ENCODE measurements around the gene SEC14L6. TPM values are rescaled to one million over a fixed set of nuclear protein-coding genes. Genes with fewer than 3 reads are reported as not detected.

Gene SEC14L6
- total RNA-seq, 1 experiment from 2014 or later = 1.1 TPM

DNA sequence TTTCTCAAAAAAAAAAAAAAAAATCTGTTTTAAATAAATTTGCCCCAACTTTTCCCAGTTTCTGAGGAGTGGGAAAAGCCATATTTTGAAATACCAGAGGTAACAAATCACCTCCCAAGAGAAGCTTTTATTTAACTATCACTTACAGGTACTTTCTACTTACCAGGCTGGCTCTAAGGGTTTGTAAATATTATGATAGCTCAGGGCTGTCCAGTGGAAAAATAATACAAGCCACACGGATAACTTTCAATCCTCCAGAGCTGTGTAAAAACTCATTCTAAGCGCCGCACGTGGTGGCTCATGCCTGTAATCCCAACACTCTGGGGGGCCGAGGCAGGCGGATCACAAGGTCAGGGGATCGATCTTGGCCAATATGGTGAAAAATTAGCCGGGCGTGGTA is 35.4 kb downstream of the SEC14L6 start:
- no peak for TF ChIP-seq CTCF (conservative IDR thresholded peaks at IDR 0.05)
- H3K27ac Mint-ChIP-seq = no peak overlapping the region
- peak; percentile 13 for DNase-seq
- no peak overlapping the region for H2BK12ac ChIP-seq (ENCODE audit: insufficient read length, low read depth, low read length)
- H2AFZ ChIP-seq (ENCODE audit: low read length) = no peak overlapping the region
- no peaks in the 10 kb centered on the region for H3K4me1 Mint-ChIP-seq
- no peak overlapping the region for H4K5ac ChIP-seq (ENCODE audit: insufficient read length, low read depth, low read length)
- no peaks in the 10 kb centered on the region for H3K23me2 ChIP-seq (ENCODE audit: insufficient read length, low read depth, low read length, poor library complexity, severe bottlenecking)
- H3K36me3 Mint-ChIP-seq (ENCODE audit: insufficient read depth in 1 of 3, low read depth in 3 of 3) = no peaks in the 10 kb centered on the region
- H4K91ac ChIP-seq (ENCODE audit: insufficient read length, low read depth, low read length) = no peak overlapping the region
- no peaks in the 10 kb centered on the region for H3K79me1 ChIP-seq (ENCODE audit: insufficient read depth, low read depth, low read length, poor library complexity, severe bottlenecking)
- H4K8ac ChIP-seq (replicated peaks; ENCODE audit: insufficient read length, low read depth, low read length) = no peak overlapping the region
- H3K79me2 ChIP-seq (ENCODE audit: insufficient read depth, low read length) = no peaks in the 10 kb centered on the region
- no CpG with 5 or more reads among the region's 9 CpGs for WGBS (ENCODE audit: extremely low coverage, insufficient read length, low lambda C conversion rate)
- no peak overlapping the region for H2AK5ac ChIP-seq (ENCODE audit: insufficient read length, low read length)
- no peak overlapping the region for H3K4me3 Mint-ChIP-seq
- H2BK5ac ChIP-seq (ENCODE audit: insufficient read length, low read length) = no peak overlapping the region
- no peak overlapping the region for H2BK20ac ChIP-seq (ENCODE audit: low read depth, low read length, poor library complexity, severe bottlenecking)
- no peak overlapping the region for H3K14ac ChIP-seq (ENCODE audit: insufficient read depth, low read length)
- H3K23ac ChIP-seq (ENCODE audit: insufficient read length, low read depth, low read length) = no peak overlapping the region
- no peak overlapping the region for H2BK120ac ChIP-seq (ENCODE audit: low read depth, low read length, poor library complexity, severe bottlenecking)
- no peak overlapping the region for H3K4me2 ChIP-seq (ENCODE audit: insufficient read depth, insufficient read length, low read length)
- no peak overlapping the region for H3K56ac ChIP-seq (ENCODE audit: insufficient read length, low read depth, low read length)
- H3K9me3 Mint-ChIP-seq = peaks cover 3 to 5% of the 10 kb centered on the region in 2 experiments; a peak in 2 of 5 replicates
- H3T11ph ChIP-seq (ENCODE audit: low read length) = no peak overlapping the region
- H3K27ac ChIP-seq (ENCODE audit: insufficient read length, low read depth, low read length) = no peak overlapping the region
- H3K9me3 ChIP-seq (ENCODE audit: control insufficient read depth, low read depth, low read length) = no peaks in the 10 kb centered on the region
- no peaks in the 10 kb centered on the region for H3K4me1 ChIP-seq (ENCODE audit: insufficient read depth, low read length)
- H3K27me3 Mint-ChIP-seq (ENCODE audit: low read depth) = peaks cover 6% of the 10 kb centered on the region
- H3K4ac ChIP-seq (ENCODE audit: low read depth, low read length) = no peak overlapping the region
- no peaks in the 10 kb centered on the region for H4K20me1 ChIP-seq (ENCODE audit: control insufficient read depth, insufficient read depth, insufficient read length)
- no peak overlapping the region for H3K18ac ChIP-seq (ENCODE audit: insufficient read length, low read depth, low read length)
- H3K9ac ChIP-seq (ENCODE audit: extremely low read depth, insufficient read length, low read length) = no peak overlapping the region
- no peak overlapping the region for H2BK15ac ChIP-seq (ENCODE audit: low read depth, low read length)
- no peaks in the 10 kb centered on the region for H3K27me3 ChIP-seq (ENCODE audit: insufficient read depth, low read length)
